ENCODE measurements around the gene ZSWIM2.
"Not testable (repeated sequence)": the region's sequence is repeated elsewhere in the genome, so short reads cannot be mapped to it uniquely, and the experiment has no call there.

The ZSWIM2 gene

GRCh38 chr2:186848873-186849578 is at the start of gene ZSWIM2:
TSS of gene ZSWIM2 (minus strand) at chr2:186849170. CDS start at chr2:186849130, 40 bp downstream.
- DNase-seq = peak in 1 of 2 donors; percentile 3

- DNase-seq = not testable (repeated sequence)
Observed at GRCh38 chr2:186896220-186896619, 47.2 kb upstream of the ZSWIM2 start.

GRCh38 chr2:186895451-186895850 is 46.5 kb upstream of the ZSWIM2 start:
- no peak for DNase-seq

GRCh38 chr2:186894478-186894877 is 45.5 kb upstream of the ZSWIM2 start:
- no peak for DNase-seq

GRCh38 chr2:186892821-186893220 is 43.9 kb upstream of the ZSWIM2 start:
- no peak for DNase-seq

- DNase-seq = no peak
Observed at GRCh38 chr2:186891185-186891621, 42.2 kb upstream of the ZSWIM2 start.

GRCh38 chr2:186889101-186889879 is 40.3 kb upstream of the ZSWIM2 start:
- DNase-seq = no peak

GRCh38 chr2:186887107-186888090 is 38.4 kb upstream of the ZSWIM2 start:
- DNase-seq = no peak

- no peak for DNase-seq
Observed at GRCh38 chr2:186884587-186884986, 35.6 kb upstream of the ZSWIM2 start.

GRCh38 chr2:186883666-186884065 is 34.7 kb upstream of the ZSWIM2 start:
- no peak for DNase-seq

GRCh38 chr2:186882511-186883071 is 33.6 kb upstream of the ZSWIM2 start:
- DNase-seq = no peak

GRCh38 chr2:186881660-186882059 is 32.7 kb upstream of the ZSWIM2 start:
- no peak for DNase-seq

GRCh38 chr2:186879312-186879711 is 30.3 kb upstream of the ZSWIM2 start:
- DNase-seq = no peak

GRCh38 chr2:186874713-186875112 is 25.7 kb upstream of the ZSWIM2 start:
- DNase-seq = no peak

GRCh38 chr2:186871881-186872280 is 22.9 kb upstream of the ZSWIM2 start:
- DNase-seq = no peak

GRCh38 chr2:186868344-186868743 is 19.4 kb upstream of the ZSWIM2 start:
- DNase-seq = no peak

- no peak for DNase-seq
Observed at GRCh38 chr2:186862869-186863709, 14.1 kb upstream of the ZSWIM2 start.

GRCh38 chr2:186855216-186855615 is 6.2 kb upstream of the ZSWIM2 start:
- DNase-seq = no peak

- DNase-seq = no peak
Observed at GRCh38 chr2:186853951-186854350, 5.0 kb upstream of the ZSWIM2 start.

GRCh38 chr2:186852508-186852907 is 3.5 kb upstream of the ZSWIM2 start:
- no peak for DNase-seq

GRCh38 chr2:186842373-186842772 is 6.6 kb downstream of the ZSWIM2 start:
- no peak for DNase-seq

- DNase-seq = no peak
Observed at GRCh38 chr2:186841940-186842339, 7.0 kb downstream of the ZSWIM2 start.
